ENCODE measurements around the gene SCN8A.

The SCN8A gene

DNA sequence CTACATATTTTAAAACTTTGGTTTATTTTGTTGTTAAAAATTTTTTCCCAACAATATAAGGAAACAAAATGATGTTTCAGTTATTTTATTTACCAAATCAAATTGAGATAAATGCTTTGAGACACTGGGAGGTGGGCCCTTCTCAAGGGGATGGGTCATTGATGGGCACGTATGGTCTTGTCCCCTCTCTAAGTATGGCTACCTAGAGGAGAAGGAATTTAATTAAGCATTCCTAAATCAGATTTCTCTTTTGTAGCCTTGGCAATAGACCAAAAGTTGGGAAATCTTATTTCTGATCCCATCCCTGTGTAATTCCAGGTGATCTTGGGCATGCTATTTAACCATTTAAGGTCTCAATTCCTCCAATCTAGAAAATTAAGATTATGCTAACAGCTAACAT is 79.0 kb downstream of the SCN8A start:
- no peak for DNase-seq (ENCODE audit: low read depth)

DNA sequence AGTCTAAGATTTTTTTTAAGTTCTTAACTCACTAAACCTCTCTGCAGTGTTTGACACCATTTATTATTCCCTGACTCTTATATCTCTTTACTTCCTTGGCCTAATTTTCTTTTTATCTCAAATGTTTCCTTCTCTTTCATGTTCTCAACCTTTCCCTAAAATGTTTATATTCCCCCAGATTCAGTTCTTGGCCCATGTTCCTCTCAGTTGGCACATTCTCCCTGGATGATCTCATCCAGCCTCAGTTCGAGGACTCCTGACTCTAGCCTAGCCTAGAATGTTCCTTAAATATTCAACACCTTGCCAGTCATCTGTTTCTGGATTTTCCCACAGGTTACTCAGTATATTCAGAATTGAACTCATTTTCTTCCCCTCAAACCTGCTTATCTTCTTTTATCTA is 81.3 kb downstream of the SCN8A start:
- DNase-seq (ENCODE audit: low read depth) = no peak

DNA sequence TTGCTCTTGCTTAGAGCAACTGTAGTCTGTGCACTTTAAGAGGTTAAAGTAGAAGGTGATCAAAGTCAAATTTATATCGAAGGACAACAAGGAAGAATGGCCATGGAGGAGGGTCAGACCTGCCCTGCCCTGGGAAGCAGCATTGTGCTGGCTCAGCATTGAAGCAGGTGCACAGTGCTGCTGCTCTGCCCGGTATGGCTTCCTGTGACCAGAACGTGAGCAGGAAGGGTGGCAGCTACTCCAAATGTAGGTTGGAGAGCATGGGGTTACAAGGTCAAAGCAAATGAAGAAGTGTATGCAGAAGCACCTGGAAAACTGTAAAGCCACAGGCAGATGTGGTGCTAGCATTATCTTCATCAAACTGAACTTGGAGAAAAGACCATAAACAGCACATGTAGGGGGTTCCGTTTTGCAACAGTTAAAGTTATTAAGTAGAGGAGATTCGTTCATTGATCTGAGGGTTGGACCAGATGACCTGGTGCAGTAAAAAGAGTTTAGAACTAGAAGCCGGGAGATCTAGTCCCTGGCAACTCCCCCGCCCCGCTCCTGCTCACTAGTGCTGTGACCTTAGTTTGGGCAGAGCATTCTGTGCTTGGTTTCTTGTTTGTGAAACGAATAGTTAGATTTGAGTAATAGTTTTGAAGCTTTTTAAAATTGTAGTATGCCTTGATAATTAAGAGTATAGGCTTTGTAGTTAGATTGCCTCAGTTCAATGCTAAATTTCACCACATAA is 84.2 kb downstream of the SCN8A start:
- no peak for DNase-seq (ENCODE audit: low read depth)

DNA sequence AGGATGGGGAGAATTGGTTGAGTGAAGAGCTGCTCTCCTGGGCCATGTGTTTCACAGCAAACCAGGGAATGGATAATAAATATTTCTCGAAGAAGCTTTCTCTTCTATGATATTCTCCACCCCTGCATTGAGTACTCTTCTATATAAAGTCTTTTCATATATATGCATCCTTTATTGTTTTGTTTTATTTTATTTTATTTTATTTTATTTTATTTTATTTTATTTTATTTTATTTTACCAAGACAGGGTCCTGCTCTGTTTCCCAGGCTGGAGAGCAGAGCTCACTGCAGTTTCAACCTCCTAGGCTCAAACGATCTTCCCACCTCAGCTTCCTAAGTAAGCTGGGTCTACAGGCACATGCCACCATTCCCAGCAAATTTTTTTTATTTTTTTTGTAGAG is 85.8 kb downstream of the SCN8A start:
- DNase-seq (ENCODE audit: low read depth) = no peak

DNA sequence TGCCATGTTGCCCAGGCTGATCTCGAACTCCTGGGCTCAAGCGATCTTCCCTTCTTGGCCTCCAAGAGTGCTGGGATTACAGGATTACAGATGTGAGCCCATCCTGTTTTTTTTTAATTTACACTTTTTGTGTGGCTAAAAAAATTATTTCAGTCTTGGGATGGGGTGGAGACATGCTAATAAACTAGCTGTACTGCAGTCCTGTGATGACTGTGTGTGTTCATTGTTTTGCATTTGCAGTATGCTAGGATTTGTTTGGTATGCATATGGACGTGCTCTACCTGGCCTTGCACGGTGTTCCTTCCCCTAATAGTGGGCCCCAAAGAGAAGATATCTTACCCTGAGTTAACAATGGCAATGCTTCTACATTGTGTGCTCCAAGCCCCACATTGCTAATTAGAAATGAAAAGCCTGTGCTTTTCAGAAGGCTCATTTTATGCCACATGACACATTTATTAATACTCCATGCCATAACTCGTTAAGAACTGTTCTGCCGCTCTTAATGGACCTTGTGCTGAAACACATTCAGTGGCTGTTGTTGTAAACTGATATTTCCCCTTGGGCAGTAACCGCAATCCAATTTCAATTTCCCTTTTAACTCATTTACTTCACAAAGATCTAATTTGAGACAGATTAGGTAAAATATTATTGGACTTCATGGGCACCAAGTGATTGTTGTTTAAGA is 86.4 kb downstream of the SCN8A start:
- DNase-seq (ENCODE audit: low read depth) = no peak

DNA sequence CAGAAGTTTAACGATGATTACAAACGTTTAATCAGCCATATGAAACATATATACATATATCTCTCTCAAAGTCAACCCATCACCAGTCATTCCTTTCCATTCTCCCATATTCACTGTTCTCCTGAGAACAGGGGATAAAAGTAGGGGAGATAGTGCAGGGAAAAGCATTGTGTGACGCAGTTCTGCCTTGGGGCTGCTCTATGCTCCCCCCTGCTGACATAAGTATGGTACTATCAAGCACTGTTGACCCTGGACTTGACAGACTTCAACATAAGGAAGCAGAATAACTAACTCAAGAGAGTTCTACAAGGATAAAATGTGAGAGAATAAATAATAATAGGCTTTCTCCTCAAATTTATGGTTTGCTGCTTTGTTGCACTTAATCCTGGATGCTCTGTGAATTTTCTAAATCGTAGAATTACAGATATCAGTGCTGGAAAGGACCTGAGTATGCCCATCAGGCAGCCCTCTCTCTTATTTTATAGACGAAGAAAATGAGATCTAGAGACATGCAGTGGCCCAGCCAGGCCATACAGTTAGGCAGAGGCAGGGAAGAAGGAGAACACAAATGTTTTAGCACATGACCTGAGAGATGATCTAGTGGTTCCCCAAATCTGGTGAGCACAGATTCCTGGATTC is 87.2 kb downstream of the SCN8A start:
- DNase-seq (ENCODE audit: low read depth) = peak; percentile 0

DNA sequence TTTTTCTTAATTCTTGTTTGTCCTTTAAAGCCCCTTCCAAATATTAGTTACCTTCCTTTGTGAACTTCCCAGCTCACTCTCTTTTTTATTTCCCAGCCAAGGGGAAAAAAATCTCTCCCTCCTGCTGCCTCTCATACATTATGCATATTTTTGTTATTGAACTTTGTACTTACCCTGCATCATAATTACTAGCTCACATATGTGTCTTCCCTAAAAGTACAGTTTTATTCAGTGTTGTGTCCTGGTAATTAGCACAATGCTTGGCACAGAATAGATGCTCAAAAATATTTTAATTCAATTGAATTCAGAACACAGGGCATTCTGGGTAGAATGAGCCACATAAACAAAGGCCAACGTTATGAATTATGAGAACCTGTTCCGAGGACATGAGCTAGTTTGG is 91.9 kb downstream of the SCN8A start:
- DNase-seq (ENCODE audit: low read depth) = no peak

DNA sequence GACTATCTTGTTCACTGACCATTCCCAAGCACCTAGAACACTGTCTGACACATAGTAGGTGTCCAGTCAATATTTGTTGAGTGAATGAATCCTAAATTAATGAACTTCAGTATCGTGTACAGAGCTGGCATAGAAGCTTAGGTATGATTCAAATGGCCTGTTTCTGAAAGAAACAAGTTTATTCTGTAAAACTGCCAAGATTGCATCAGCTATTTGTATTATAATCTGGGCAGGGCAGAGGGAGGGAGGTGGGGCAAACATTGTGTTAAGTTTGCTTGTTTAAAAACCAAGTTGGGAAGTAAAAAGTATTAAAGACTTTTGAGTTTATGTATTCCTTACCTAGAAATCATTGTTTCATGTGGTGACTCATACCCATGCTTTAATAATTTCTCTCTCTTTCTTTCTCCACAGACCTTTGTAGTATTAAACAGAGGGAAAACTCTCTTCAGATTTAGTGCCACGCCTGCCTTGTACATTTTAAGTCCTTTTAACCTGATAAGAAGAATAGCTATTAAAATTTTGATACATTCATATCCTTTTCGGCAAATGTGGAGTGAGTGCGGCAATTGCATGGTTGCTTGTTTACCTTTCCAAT is 92.8 kb downstream of the SCN8A start:
- no peak for DNase-seq (ENCODE audit: low read depth)

DNA sequence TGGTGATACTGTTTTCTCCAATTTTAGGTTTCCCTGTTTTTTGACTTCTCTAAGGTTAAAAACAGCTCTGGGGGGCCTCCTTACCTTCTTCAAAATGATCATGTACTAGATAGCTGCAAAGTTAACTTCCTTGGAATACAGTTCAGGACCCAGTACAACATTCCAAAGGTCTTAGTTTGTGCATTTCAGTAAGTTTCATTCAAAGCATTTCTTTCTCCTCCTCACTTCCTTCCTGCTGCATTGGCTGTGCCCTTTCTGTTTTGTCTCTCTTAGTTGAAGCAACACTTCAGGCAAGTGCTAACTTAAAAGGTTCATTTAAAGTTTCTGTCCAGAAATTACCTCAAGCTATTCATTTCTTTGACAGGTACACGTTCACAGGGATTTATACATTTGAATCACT is 95.7 kb downstream of the SCN8A start:
- no peak for DNase-seq (ENCODE audit: low read depth)

DNA sequence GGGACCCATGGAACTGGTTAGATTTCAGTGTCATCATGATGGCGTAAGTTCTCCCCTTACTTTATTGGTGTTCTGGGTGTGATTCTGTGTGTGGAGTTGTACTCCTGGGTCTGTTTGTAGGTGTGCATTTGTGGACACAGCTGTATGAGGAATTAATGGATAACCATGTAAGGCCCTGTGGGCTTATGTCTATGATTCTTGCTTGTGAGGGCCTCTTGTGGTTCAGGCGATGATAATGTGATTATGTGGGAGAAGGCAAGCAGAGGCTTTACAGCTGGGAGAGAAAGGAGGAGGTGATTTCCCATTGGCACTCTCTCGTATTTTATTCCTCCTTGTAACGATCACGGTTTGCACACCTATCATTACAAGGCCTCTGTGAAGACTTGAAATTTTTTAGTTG is 96.1 kb downstream of the SCN8A start:
- DNase-seq (ENCODE audit: low read depth) = no peak

DNA sequence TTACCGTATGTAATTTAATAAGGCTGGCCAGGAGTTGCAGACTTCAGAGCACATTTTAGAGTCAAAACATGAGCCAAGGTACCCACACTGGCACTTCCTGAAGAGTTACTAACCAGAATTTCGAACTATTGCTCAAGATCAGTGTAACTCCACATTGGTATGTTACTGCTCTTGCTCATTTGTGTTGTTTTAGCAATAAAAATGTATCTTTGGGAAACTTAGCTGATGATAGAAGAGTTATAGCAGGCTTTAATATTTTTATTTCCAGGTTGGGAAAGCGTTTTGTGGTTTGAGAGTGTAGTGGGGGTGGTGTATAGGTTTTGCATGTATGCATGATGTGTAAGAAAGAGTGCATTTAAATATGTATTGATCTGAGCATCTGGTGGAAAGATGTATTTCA is 96.6 kb downstream of the SCN8A start:
- no peak for DNase-seq (ENCODE audit: low read depth)

DNA sequence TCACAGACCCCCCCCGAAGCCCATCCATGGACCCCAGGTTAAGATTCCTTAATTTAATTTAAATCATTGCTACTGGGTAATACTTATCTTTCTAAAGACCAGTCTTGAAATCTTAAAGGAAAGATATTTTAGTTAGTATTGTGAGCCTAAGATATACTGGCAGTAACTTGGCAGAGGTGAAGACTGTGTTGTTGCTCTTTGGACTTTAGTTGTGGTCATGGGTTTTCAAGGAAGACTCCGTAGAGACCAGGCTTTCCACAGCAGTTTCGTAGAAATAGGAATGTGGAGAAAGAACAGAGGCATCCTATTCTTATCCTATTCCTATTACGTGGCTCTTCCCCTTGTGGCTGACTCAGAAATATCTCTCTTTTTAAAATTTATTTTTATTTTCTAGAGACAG is 99.0 kb downstream of the SCN8A start:
- no peak for DNase-seq (ENCODE audit: low read depth)

DNA sequence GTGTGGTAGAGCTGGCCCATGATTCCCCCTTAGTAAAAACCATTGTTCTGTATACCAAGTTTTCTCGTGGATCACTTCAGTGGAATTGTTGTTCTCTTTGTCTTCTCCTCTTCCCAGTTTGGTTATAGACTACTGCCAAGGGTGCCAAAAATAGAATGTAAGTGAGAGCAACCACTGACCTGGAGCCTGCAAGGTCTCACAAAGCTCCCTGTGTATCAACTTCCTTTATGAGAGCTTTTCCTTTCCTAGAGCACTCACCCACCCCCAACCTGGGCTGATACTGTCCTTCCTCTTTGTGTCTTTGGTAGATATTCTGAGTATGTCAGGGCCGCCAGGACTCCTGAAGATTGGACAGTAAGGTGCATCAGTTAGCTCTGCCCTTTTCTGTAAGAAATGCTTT is 101.0 kb downstream of the SCN8A start:
- no peak for DNase-seq (ENCODE audit: low read depth)

DNA sequence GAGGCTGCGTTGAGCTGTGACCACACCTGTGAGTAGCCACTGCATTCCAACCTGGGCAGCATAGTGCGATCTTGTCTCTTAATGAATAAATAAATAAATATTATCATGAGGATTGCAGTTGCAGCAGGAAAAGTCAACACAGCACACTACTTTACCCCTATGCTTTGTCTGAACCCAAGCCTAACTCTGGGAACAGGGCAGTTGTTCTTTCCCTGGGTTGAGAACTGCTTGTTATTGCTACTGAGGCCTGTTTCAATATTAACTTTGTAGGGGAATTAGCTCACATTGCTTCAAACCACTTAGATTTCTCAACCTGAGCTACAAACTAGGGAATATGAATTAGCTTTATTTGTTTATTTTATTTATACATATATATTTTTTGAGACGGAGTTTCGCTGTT is 102.5 kb downstream of the SCN8A start:
- DNase-seq (ENCODE audit: low read depth) = no peak

DNA sequence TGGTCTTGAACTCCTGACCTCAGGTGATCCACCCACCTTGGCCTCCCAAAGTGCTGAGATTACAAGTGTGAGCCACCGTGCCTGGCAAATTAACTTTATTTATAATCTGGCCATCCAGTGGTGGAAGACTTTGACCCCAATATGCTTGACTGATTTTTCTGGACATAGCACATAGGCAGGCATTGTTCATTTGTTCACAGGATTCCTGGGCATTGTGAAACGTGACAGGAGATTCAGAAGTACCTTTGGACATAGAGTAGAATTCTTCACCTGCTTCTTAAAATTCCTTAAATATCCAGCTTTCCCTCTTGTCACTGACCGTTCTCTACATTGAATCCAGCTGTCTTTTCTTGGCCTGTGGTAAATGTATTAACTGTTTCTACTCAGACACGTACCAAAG is 103.1 kb downstream of the SCN8A start:
- DNase-seq (ENCODE audit: low read depth) = no peak

DNA sequence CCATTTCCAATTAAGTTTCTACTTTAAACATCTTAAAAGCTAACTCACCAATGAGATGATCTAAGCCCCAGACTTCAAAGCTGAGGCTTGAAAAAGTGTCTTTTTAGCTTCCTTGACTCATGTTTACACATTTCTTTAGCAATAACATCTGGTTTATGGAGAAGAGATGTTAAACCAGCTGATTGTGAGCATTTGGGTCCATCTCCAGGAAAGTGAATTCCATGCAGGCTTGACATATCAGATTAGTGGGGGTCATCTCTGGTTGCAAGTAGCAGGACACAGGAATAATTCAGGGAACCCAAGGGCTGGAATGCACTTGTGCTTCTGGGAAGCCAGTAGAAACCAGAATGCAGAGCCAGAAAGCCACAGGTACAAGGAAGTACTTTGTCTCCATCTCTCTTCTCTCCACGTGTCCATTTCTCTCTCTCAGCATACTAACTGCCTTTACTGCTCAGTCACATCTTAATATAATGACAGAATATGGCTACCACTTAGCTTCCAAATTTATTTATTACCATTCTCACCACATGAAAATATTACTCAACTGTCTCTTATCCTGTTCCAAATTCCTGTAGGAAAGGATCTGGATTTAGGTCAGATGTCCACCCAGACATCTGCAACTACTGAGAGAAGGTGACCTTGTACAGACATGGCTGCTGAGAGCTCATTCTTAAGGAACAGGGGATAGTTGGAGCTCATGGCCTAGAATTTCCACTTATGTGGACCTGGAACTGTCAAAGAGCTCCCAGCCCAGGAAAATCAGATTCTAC is 104.4 kb downstream of the SCN8A start:
- DNase-seq (ENCODE audit: low read depth) = no peak

DNA sequence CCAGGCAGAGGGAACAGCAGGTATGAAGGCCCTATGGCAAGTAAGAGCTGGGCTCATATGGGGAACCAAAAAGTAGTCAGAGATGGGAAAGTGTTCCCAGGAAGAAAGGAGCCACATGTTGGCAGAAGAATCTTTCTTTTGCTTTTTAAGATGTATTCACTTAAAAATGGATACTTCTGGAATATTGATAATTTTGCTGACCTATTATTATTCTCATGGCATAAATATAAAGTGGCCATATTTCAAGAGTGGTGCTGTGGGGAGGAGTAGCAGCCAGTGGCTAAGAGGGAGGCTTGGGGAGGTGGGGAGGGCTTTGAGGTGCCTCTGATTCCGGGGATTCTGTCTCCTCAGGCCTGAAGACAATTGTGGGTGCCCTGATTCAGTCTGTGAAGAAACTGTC is 108.2 kb downstream of the SCN8A start:
- no peak for DNase-seq (ENCODE audit: low read depth)

DNA sequence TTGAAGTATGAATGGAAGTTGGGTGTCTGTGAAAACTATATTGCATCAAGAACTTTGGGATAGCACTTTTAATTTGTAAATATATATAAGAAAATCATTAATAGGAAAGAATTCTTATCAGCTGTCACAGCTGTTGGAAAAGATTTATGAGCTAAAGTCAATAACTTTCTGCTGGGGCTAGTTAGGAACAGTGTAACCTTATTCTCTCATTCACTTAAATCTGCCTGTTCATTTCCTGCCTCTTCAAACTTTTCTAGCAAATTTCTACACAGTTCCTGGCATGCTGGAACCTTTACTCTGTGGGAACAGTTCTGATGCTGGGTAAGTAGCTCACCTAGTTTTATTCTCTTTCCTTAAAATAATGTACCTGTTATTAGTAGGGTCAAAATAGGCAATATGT is 109.9 kb downstream of the SCN8A start:
- no peak for DNase-seq (ENCODE audit: low read depth)

DNA sequence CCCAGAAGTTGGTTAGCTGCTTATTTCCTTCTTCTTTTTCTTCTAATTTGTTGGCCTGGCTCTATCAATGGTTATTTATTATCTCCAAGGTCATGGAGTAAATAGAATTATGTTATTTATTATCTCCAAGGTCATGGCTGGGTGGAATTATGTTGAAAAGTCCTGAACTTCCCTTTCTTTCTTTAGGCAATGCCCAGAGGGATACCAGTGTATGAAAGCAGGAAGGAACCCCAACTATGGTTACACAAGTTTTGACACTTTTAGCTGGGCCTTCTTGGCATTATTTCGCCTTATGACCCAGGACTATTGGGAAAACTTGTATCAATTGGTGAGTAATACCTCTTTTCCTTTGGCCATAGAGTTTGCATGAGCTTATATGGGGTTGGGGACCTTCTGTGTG is 111.6 kb downstream of the SCN8A start:
- no peak for DNase-seq (ENCODE audit: low read depth)

DNA sequence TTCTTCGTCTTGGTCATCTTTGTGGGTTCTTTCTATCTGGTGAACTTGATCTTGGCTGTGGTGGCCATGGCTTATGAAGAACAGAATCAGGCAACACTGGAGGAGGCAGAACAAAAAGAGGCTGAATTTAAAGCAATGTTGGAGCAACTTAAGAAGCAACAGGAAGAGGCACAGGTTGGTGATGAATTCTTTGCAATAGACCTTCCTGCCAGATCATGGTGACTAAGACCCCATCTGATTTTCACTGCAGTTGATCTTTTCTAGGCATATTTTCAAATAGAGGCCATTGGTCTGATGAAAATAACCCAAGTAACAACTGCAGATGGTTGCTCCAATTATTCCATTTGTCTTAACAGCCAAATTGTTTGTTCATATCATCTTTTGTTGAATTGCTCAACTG is 114.4 kb downstream of the SCN8A start:
- DNase-seq (ENCODE audit: low read depth) = no peak

DNA sequence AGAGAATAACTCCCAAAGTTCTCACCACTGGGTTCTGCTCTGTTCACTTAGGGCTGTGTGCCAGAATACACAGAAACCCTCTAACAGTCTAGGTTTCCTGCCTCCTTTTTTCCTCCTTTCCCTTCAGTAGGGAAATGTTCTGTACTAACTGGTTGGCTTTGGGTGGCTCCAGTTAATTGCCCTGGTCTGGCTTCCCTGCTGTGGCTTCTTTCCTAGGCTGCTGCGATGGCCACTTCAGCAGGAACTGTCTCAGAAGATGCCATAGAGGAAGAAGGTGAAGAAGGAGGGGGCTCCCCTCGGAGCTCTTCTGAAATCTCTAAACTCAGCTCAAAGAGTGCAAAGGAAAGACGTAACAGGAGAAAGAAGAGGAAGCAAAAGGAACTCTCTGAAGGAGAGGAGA is 115.2 kb downstream of the SCN8A start:
- no peak for DNase-seq (ENCODE audit: low read depth)

DNA sequence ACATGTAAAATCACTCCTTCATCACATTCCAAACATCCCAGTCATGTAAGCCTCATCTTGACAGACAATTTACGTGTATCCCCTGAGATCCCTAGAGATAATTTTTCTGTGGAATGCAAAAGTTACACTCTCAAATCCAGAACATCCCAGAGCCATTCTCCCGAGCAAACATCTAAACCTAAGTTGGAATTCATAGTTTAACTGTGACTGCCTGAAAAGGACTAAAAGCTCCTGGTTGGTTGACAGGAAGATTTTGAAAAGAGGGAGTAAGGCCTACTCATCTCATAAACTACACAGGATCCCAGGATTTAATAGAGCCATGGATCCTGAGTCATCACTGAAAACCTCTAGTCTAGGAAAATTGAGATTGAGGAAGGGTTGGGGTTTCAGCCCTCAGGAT is 123.6 kb downstream of the SCN8A start:
- no peak for DNase-seq (ENCODE audit: low read depth)
